Measurements from ENCODE around the gene VPS13D. TPM values are rescaled to one million over a fixed set of nuclear protein-coding genes. Genes with fewer than 3 reads are reported as not detected.

The VPS13D gene
- total RNA-seq, 1 experiment from 2014 or later, result 20.2 TPM

GRCh38 chr1:12282142-12282541 is 52.3 kb downstream of the VPS13D start:
- no CpG with 5 or more reads among the region's 3 CpGs for WGBS (ENCODE audit: extremely low coverage, insufficient read length, low lambda C conversion rate)
- Histone ChIP-seq H4K91ac (ENCODE audit: insufficient read length, low read depth, low read length) (no peak overlapping the region), H2BK5ac (ENCODE audit: insufficient read length, low read length) (no peak overlapping the region), H2BK120ac (ENCODE audit: low read depth, low read length, poor library complexity, severe bottlenecking) (no peak overlapping the region), H2BK15ac (ENCODE audit: low read depth, low read length) (no peak overlapping the region), H3K4ac (ENCODE audit: low read depth, low read length) (no peak overlapping the region), H2BK12ac (ENCODE audit: insufficient read length, low read depth, low read length) (no peak overlapping the region), H3K9me3 (ENCODE audit: control insufficient read depth, low read depth, low read length) (no peaks in the 10 kb centered on the region), H3K9ac (ENCODE audit: extremely low read depth, insufficient read length, low read length) (no peak overlapping the region), H3K27me3 (ENCODE audit: insufficient read depth, low read length) (no peaks in the 10 kb centered on the region), H2AFZ (ENCODE audit: low read length) (no peak overlapping the region), H3K14ac (ENCODE audit: insufficient read depth, low read length) (no peak overlapping the region), H3K27ac (ENCODE audit: insufficient read length, low read depth, low read length) (no peak overlapping the region), H3K79me1 (ENCODE audit: insufficient read depth, low read depth, low read length, poor library complexity, severe bottlenecking) (peaks cover 3% of the 10 kb centered on the region), H3K18ac (ENCODE audit: insufficient read length, low read depth, low read length) (no peak overlapping the region), H3K56ac (ENCODE audit: insufficient read length, low read depth, low read length) (no peak overlapping the region), H3K4me2 (ENCODE audit: insufficient read depth, insufficient read length, low read length) (no peak overlapping the region), H4K20me1 (ENCODE audit: control insufficient read depth, insufficient read depth, insufficient read length) (no peaks in the 10 kb centered on the region), H2AK5ac (ENCODE audit: insufficient read length, low read length) (no peak overlapping the region), H3T11ph (ENCODE audit: low read length) (no peak overlapping the region), H4K5ac (ENCODE audit: insufficient read length, low read depth, low read length) (no peak overlapping the region), H3K79me2 (ENCODE audit: insufficient read depth, low read length) (no peaks in the 10 kb centered on the region), H2BK20ac (ENCODE audit: low read depth, low read length, poor library complexity, severe bottlenecking) (no peak overlapping the region), H3K23me2 (ENCODE audit: insufficient read length, low read depth, low read length, poor library complexity, severe bottlenecking) (no peaks in the 10 kb centered on the region), H3K23ac (ENCODE audit: insufficient read length, low read depth, low read length) (no peak overlapping the region), H4K8ac (replicated peaks; ENCODE audit: insufficient read length, low read depth, low read length) (no peak overlapping the region), H3K4me1 (ENCODE audit: insufficient read depth, low read length) (no peaks in the 10 kb centered on the region)
- peaks cover 5 to 45% (median 36%) of the 10 kb centered on the region in 3 experiments; a peak in 6 of 7 replicates for H3K36me3 Mint-ChIP-seq (ENCODE audit: insufficient read depth in 1 of 3, low read depth in 3 of 3)
- TF ChIP-seq CTCF (conservative IDR thresholded peaks at IDR 0.05), result no peak
- DNase-seq, result no peak
- peaks cover 0 to 4% of the 10 kb centered on the region in 2 experiments; a peak in 1 of 4 replicates for H3K4me1 Mint-ChIP-seq
- no peaks in the 10 kb centered on the region for H3K27me3 Mint-ChIP-seq (ENCODE audit: low read depth)
- no peaks in the 10 kb centered on the region for H3K9me3 Mint-ChIP-seq
- no peak overlapping the region for H3K4me3 Mint-ChIP-seq
- H3K27ac Mint-ChIP-seq, result no peak overlapping the region

Data from H9 (cell line).